ENCODE data around the gene CDH5.

GRCh38 chr16:66443269-66443652, 76.8 kb downstream of the CDH5 start:
- TF ChIP-seq POLR2A (IDR thresholded peaks at IDR 0.05) = no peak
- TF ChIP-seq CTCF (IDR thresholded peaks at IDR 0.05) = no peak

Measured in Peyer's patch (tissue), 4 donors.